Glutamatergic neuron (in vitro differentiated cells): ENCODE measurements around the gene CUEDC1. TPM values are rescaled to one million over a fixed set of nuclear protein-coding genes. Genes with fewer than 3 reads are reported as not detected.

Experiments used
- DNase-seq: peaks from one replicate; pipeline ENCODE4 v3.0.0; 2022
- H3K27ac Mint-ChIP-seq: one replicate; pipeline ENCODE4 v1.8.0; 2020; ENCODE audit warnings: mild to moderate bottlenecking, mixed read lengths, inconsistent platforms; ENCODE audit not compliant: unreplicated experiment
- H3K27me3 Mint-ChIP-seq: one replicate; pipeline ENCODE4 v1.8.0; 2020; ENCODE audit warnings: mild to moderate bottlenecking, moderate library complexity, mixed read lengths, inconsistent platforms; ENCODE audit not compliant: unreplicated experiment
- H3K36me3 Mint-ChIP-seq: one replicate; pipeline ENCODE4 v1.8.0; 2020; ENCODE audit warnings: mild to moderate bottlenecking, mixed read lengths, inconsistent platforms; ENCODE audit not compliant: unreplicated experiment
- H3K4me1 Mint-ChIP-seq: one replicate; pipeline ENCODE4 v1.8.0; 2020; ENCODE audit warnings: mild to moderate bottlenecking, low read depth, mixed read lengths, inconsistent platforms; ENCODE audit not compliant: unreplicated experiment
- H3K4me3 Mint-ChIP-seq: one replicate; pipeline ENCODE4 v1.8.0; 2020; ENCODE audit warnings: mild to moderate bottlenecking, mixed read lengths, inconsistent platforms; ENCODE audit not compliant: unreplicated experiment
- H3K9me3 Mint-ChIP-seq: one replicate; pipeline ENCODE4 v1.8.0; 2020; ENCODE audit warnings: mild to moderate bottlenecking, moderate library complexity, mixed read lengths, inconsistent platforms; ENCODE audit not compliant: unreplicated experiment
- total RNA-seq: library from RNA; stranded (reverse); fragmentation: NEBNext Ultra II Directional; extraction: Animal tissue kit (Norgen Biotek cat#: 25700); gene quantifications from one replicate; pipeline ENCODE4 v1.2.1, GENCODE V29; 2021; ENCODE audit not compliant: unreplicated experiment
- TF ChIP-seq, protein P1 (sequence below): fragments of 200-600 bp; sonication (generic); IDR thresholded peaks from one replicate; pipeline ENCODE4 v1.5.0; 2021; ENCODE audit not compliant: partially characterized antibody, unreplicated experiment

Gene CUEDC1
- total RNA-seq, 1 donor from 2014 or later = 22.9 TPM

DNA sequence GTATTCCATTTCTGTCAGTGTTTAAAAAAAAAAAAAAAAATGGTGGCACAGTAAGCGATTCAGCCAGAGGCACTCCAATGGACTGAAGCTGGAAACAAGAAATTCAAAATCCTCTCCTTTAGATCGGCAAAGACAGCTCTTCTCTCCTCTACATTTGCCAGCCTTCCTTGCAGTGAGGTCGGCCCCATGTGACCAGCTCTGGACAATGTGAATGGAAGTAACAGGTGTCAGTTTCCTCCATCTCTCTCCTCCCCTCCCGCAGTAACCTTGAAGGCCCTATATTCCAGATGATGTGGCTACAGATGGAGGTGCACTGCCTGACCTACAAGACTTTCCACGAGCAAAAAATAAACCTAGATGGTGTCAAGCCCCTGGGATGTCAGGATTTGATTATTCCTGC is 15.0 kb downstream of the CUEDC1 start:
- TF ChIP-seq, protein P1, sequence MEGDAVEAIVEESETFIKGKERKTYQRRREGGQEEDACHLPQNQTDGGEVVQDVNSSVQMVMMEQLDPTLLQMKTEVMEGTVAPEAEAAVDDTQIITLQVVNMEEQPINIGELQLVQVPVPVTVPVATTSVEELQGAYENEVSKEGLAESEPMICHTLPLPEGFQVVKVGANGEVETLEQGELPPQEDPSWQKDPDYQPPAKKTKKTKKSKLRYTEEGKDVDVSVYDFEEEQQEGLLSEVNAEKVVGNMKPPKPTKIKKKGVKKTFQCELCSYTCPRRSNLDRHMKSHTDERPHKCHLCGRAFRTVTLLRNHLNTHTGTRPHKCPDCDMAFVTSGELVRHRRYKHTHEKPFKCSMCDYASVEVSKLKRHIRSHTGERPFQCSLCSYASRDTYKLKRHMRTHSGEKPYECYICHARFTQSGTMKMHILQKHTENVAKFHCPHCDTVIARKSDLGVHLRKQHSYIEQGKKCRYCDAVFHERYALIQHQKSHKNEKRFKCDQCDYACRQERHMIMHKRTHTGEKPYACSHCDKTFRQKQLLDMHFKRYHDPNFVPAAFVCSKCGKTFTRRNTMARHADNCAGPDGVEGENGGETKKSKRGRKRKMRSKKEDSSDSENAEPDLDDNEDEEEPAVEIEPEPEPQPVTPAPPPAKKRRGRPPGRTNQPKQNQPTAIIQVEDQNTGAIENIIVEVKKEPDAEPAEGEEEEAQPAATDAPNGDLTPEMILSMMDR = no peak
- no peaks in the 10 kb centered on the region for H3K36me3 Mint-ChIP-seq
- DNase-seq = no peak
- H3K9me3 Mint-ChIP-seq = no peaks in the 10 kb centered on the region
- peaks cover 31% of the 10 kb centered on the region for H3K4me1 Mint-ChIP-seq
- H3K27me3 Mint-ChIP-seq = peaks cover 2% of the 10 kb centered on the region
- no peak overlapping the region for H3K27ac Mint-ChIP-seq
- H3K4me3 Mint-ChIP-seq = no peak overlapping the region

GRCh38 chr17:57939797-57940196 is 15.4 kb downstream of the CUEDC1 start:
- Mint-ChIP-seq H3K9me3 (no peaks in the 10 kb centered on the region), H3K27me3 (peaks cover 2% of the 10 kb centered on the region), H3K4me3 (no peak overlapping the region), H3K4me1 (peaks cover 30% of the 10 kb centered on the region), H3K27ac (no peak overlapping the region), H3K36me3 (no peaks in the 10 kb centered on the region)
- TF ChIP-seq, protein P1 = no peak
- DNase-seq = no peak

DNA sequence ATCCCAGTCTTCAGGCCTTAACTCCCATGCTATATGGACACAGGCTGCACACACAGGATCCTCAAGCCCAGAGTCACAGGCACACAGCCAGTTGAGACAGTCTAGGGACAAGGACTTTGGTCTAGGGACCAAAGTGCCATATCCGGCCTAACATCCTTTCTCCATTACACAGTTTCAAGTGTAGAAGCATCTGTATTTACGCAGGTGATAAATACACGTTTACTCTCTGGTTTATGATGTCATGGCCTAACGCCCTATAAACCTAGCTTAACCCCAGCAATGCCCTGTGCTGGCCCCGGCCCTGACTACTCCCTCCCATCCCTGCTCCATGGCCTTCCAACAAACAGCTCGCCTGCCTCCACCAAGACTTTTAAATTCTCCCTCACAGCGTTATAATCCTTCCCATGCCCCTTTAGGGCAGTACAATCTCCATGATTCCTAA is 17.1 kb downstream of the CUEDC1 start:
- no peak overlapping the region for H3K27ac Mint-ChIP-seq
- peaks cover 29% of the 10 kb centered on the region for H3K4me1 Mint-ChIP-seq
- H3K36me3 Mint-ChIP-seq = no peaks in the 10 kb centered on the region
- no peaks in the 10 kb centered on the region for H3K9me3 Mint-ChIP-seq
- peaks cover 2% of the 10 kb centered on the region for H3K27me3 Mint-ChIP-seq
- DNase-seq = no peak
- no peak overlapping the region for H3K4me3 Mint-ChIP-seq
- TF ChIP-seq, protein P1 = no peak

DNA sequence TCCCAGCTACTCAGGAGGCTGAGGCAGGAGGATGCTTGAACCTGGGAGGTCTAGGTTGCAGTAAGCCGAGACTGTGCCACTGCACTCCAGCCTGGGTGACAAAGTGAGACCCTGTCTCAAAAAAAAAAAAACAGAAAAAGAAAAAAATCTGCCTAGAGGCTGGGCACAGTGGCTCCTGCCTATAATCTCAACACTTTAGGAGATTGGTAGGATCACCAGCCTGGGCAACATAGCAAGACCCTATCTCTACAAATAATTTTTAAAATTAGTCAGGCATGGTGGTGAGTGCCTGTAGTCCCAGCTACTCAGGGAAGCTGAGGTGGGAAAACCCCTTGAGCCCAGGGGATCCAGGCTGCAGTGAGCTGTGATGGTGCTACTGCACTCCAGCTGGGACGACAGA is 17.7 kb downstream of the CUEDC1 start:
- Mint-ChIP-seq H3K27me3 (peaks cover 2% of the 10 kb centered on the region), H3K4me1 (peaks cover 29% of the 10 kb centered on the region), H3K4me3 (no peak overlapping the region), H3K27ac (no peak overlapping the region), H3K36me3 (no peaks in the 10 kb centered on the region), H3K9me3 (no peaks in the 10 kb centered on the region)
- no peak for DNase-seq
- TF ChIP-seq, protein P1 = no peak

DNA sequence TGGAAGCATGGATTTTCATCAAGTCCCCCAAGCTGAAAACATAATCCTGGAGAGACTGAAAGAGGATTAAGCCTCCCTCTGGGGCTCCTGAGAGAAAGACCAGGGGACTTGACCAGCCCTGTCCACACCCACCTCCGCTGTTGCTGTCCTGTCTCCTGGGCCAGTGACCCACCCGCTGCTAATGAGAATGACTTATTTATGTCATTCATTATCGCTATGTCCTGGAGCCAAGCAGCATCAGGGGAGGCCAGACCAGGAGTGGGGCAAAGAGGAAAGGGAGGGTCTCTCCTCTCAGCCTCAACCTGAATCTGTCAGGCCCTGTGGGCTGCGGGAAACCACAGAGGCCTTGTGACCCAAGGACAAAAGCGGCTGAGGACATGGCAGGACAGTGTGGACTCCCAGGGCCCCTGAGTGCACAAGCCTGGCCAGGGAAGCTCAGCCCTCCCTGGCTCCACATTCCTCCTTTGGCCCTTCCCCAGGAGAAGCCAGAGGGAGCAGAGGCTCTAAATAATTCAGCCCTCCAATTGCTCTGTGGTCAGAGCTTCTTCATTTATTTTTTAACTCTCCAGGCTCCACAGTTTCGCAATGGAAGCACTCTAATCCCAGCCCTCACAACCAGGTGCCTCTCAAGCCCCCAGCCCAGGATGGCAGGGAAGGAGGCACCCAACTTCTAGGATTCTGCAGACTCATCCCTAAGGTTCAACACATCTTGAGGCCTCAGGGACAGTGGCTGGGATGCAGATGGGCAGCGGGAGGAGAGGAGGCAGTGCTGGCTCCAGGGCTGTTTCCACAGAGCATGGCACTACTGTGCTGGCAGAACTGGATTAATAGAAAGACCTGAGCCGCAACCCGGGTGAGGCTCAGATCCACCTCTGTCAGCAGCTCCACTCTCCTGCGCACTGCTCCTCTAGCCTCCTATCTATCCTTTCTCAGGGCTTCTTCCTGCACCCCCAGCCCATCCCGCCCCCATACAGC is 19.1 kb downstream of the CUEDC1 start:
- Mint-ChIP-seq H3K4me1 (peaks cover 19% of the 10 kb centered on the region), H3K27ac (no peak overlapping the region)
- DNase-seq = no peak

More for the DNA sequence above, 19.1 kb downstream of the CUEDC1 start:
- no peaks in the 10 kb centered on the region for H3K36me3 Mint-ChIP-seq
- peaks cover 2% of the 10 kb centered on the region for H3K27me3 Mint-ChIP-seq
- H3K9me3 Mint-ChIP-seq = no peaks in the 10 kb centered on the region
- TF ChIP-seq, protein P1 = no peak
- no peak overlapping the region for H3K4me3 Mint-ChIP-seq
